Stimulated activated naive CD8-positive, alpha-beta T cell treated with anti-CD3 and anti-CD28 coated beads, Interleukin-15, Interleukin-2, amounts not matched to agents 100 U/mL and 50 U/mL, for 24 hours (primary cell): ENCODE measurements around the gene SEC24B.
"Not testable (repeated sequence)": the region's sequence is repeated elsewhere in the genome, so short reads cannot be mapped to it uniquely, and the experiment has no call there.

Experiments used
- ATAC-seq: fragments of 150-1000 bp; cut with Tn5 transposase; one replicate; pipeline ENCODE4 v1.10.0; 2021
- DNase-seq: peaks from one replicate; pipeline ENCODE4 v3.0.0; 2021

SEC24B gene

GRCh38 chr4:109578846-109579245 lies 145.2 kb downstream of the SEC24B start:
- DNase-seq (no peak), ATAC-seq (no peak)

DNA sequence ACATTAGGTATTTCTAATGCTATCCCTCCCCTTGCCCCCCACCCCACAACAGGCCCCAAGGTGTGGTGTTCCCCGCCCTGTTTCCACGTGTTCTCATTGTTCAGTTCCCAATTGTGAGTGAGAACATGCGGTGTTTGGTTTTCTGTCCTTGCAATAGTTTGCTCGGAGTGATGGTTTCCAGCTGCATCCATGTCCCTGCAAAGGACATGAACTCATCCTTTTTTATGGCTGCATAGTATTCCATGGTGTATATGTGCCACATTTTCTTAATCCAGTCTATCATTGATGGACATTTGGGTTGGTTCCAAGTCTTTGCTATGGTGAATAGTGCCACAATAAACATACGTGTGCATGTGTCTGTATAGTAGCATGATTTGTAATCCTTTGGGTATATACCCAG lies 146.4 kb downstream of the SEC24B start:
- not testable (repeated sequence) for ATAC-seq, DNase-seq

GRCh38 chr4:109588176-109588575 lies 154.6 kb downstream of the SEC24B start:
- peak; percentile 100 for ATAC-seq
- peak; percentile 54 for DNase-seq

GRCh38 chr4:109589119-109589518 lies 155.5 kb downstream of the SEC24B start:
- ATAC-seq (no peak), DNase-seq (no peak)

- DNase-seq (no peak), ATAC-seq (no peak)
These were observed 156.0 kb downstream of the SEC24B start for GRCh38 chr4:109589605-109590004.
